ENCODE results near the gene USP35.

Gene USP35

DNA sequence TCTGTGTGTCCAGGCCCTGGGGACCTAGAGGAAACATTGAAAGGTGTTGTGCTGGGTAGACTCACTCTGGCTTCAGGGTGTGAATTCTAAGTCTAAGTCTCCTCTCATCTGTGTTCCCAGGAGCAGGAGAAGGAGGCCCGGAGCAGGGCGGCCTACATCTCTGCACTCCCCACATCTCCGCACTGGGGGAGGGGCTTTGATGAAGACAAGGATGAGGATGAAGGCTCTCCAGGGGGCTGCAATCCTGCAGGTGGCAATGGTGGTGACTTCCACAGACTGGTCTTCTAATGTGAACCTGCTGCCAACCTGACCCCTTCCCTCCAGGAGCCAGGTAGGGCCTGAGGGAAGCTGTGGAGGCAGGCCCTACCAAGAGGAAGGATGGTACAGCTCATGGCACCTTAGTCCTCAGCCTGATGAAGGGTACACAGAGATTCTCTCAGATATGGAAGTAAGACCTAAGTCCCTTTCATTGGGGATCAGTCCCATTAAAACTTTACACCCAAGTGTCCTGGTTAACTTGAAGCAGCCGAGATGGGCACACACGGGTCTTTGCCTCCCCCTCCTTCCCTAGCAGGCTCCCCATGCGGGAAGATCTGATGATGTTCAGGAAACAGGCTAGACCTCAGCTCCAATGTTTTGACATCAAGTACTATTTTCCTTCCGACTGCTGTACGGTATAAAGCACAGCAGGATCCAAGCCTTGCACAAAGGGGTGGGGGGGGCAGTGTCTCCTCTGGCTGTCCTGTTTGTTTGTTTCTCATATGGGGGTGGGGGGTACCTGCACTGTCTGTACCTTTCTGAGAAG lies 25.0 kb downstream of the USP35 start:
- no peak overlapping the region for H3K9ac ChIP-seq
- no peaks in the 10 kb centered on the region for H3K27me3 ChIP-seq (ENCODE audit: control insufficient read depth, insufficient read depth, low read length)
- H3K36me3 ChIP-seq (ENCODE audit: control insufficient read depth, insufficient read depth, low read length): no peaks in the 10 kb centered on the region
- no peak overlapping the region for H3K27ac ChIP-seq
- H3K9me3 ChIP-seq (ENCODE audit: control insufficient read depth, low read length): no peaks in the 10 kb centered on the region
- H3K4me2 ChIP-seq (ENCODE audit: low read length): no peak overlapping the region
- no peak overlapping the region for H3K4me3 ChIP-seq (ENCODE audit: low read depth, low read length)
- H2AFZ ChIP-seq: no peak overlapping the region
- H3K79me2 ChIP-seq: no peaks in the 10 kb centered on the region
- H3K4me1 ChIP-seq: no peaks in the 10 kb centered on the region
- TF ChIP-seq, protein P1, sequence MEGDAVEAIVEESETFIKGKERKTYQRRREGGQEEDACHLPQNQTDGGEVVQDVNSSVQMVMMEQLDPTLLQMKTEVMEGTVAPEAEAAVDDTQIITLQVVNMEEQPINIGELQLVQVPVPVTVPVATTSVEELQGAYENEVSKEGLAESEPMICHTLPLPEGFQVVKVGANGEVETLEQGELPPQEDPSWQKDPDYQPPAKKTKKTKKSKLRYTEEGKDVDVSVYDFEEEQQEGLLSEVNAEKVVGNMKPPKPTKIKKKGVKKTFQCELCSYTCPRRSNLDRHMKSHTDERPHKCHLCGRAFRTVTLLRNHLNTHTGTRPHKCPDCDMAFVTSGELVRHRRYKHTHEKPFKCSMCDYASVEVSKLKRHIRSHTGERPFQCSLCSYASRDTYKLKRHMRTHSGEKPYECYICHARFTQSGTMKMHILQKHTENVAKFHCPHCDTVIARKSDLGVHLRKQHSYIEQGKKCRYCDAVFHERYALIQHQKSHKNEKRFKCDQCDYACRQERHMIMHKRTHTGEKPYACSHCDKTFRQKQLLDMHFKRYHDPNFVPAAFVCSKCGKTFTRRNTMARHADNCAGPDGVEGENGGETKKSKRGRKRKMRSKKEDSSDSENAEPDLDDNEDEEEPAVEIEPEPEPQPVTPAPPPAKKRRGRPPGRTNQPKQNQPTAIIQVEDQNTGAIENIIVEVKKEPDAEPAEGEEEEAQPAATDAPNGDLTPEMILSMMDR (IDR thresholded peaks at IDR 0.05): no peak

DNA sequence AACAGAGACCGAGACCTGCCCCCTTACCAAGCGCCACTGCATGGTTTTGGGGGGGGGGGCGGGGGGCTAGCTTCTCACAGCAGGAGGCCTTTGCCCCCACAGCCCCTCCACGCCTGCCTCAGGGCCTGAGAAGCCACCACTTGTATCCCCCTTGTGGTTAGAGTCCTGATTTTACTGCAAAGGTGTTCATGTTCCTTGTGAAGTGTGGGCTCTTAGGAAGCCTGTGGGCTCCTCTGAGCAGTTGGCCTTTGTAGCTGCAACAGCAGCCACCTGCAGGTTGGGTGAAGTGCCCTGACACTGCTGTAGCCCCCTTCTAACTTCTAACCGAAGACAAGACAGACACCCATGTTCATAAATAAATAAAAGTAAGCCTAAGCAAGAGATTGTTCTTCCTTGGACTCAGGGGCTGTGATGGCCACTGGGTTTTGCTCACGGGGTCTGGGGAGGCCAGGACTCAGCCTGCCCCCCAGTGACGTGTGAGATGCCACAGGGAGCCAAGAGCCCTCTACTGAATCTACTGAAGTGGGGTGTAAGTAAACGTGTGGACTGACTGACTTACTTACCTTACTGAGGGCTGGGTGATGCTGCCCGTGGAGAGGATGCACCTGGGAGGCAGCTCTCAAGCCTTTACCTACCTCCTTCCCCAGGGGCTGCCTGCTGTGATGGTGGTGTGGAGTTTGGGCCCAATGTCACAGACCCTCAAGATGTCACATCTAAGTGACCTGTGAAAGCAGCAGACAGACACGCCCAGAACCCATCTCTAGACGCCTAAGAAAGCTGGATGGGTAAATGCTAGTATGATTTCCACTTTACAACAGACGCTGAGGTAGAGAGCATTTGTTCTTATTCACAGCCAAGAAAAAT lies 25.8 kb downstream of the USP35 start:
- H3K36me3 ChIP-seq (ENCODE audit: control insufficient read depth, insufficient read depth, low read length): no peaks in the 10 kb centered on the region
- no peaks in the 10 kb centered on the region for H3K4me1 ChIP-seq
- TF ChIP-seq, protein P1 (IDR thresholded peaks at IDR 0.05): no peak
- H3K4me2 ChIP-seq (ENCODE audit: low read length): no peak overlapping the region
- no peak overlapping the region for H2AFZ ChIP-seq
- H3K27me3 ChIP-seq (ENCODE audit: control insufficient read depth, insufficient read depth, low read length): no peaks in the 10 kb centered on the region
- no peak overlapping the region for H3K27ac ChIP-seq
- H3K79me2 ChIP-seq: no peaks in the 10 kb centered on the region
- H3K4me3 ChIP-seq (ENCODE audit: low read depth, low read length): no peak overlapping the region
- H3K9me3 ChIP-seq (ENCODE audit: control insufficient read depth, low read length): no peaks in the 10 kb centered on the region
- no peak overlapping the region for H3K9ac ChIP-seq

DNA sequence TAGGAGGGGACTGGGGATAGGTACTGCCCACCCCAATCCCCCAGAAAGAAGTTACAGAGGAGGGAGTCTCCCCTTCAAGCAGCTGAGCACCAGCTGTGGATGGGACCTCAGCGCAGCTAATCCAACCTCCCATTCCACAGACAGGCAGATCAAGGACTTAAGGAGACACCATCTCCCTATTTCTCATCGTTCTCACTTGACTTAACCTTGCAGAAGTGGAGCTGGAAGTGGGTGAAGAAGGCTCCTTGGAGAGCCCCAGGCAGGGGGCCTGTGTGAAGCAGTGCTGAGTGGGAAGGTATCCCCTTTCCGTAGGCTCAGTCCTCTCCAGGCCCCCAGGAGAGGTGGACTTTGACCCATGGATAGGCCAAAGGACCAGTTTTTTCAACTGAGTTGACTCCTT lies 27.3 kb downstream of the USP35 start:
- Histone ChIP-seq H3K36me3 (ENCODE audit: control insufficient read depth, insufficient read depth, low read length) (no peaks in the 10 kb centered on the region), H3K27ac (no peak overlapping the region), H3K4me3 (ENCODE audit: low read depth, low read length) (no peak overlapping the region), H3K9me3 (ENCODE audit: control insufficient read depth, low read length) (no peaks in the 10 kb centered on the region), H3K4me1 (no peaks in the 10 kb centered on the region), H2AFZ (no peak overlapping the region), H3K79me2 (no peaks in the 10 kb centered on the region), H3K4me2 (ENCODE audit: low read length) (no peak overlapping the region), H3K9ac (no peak overlapping the region), H3K27me3 (ENCODE audit: control insufficient read depth, insufficient read depth, low read length) (no peaks in the 10 kb centered on the region)
- TF ChIP-seq, protein P1 (IDR thresholded peaks at IDR 0.05): no peak

DNA sequence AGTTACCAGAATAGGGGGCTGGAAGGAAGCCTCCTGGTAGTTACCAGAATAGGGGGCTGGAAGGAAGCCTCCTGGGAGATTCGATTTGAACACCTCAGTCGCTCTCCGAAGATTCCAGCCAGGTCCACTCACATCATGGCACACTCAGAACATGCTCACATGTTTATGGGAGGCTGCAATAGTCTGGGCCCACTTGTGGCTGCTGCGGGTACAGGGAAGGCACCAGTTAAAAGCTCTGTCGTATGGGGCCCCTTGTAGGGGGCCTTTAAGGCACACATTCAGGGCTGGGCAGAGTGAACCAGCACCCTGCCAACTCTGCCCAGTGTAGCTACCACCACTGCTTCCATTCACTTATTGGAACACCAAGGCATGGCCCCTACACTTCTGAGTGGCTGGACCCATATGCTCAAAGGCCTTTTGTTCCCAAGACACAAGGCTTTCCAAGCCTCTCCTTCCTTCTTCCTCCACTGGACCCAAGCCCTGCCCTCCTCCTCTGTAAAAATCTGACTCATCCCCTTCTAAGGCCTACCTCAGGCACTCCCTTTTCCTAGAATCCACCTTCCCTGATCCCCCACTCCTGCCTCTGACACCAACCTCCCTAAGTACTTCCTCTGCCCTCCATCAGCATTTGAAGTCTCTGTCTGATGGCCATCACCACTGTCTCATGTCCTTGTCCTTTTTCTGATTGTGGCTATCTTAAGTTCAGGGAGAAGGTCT lies 28.0 kb downstream of the USP35 start:
- H3K4me2 ChIP-seq (ENCODE audit: low read length): no peak overlapping the region
- H3K27me3 ChIP-seq (ENCODE audit: control insufficient read depth, insufficient read depth, low read length): no peaks in the 10 kb centered on the region
- no peak overlapping the region for H3K4me3 ChIP-seq (ENCODE audit: low read depth, low read length)
- H3K9ac ChIP-seq: no peak overlapping the region
- H2AFZ ChIP-seq: no peak overlapping the region
- no peaks in the 10 kb centered on the region for H3K36me3 ChIP-seq (ENCODE audit: control insufficient read depth, insufficient read depth, low read length)
- H3K27ac ChIP-seq: no peak overlapping the region
- no peaks in the 10 kb centered on the region for H3K4me1 ChIP-seq
- no peaks in the 10 kb centered on the region for H3K79me2 ChIP-seq
- TF ChIP-seq, protein P1 (IDR thresholded peaks at IDR 0.05): no peak
- no peaks in the 10 kb centered on the region for H3K9me3 ChIP-seq (ENCODE audit: control insufficient read depth, low read length)

All from parathyroid adenoma (tissue), 2 donors.